ENCODE measurements around the gene ASH1L. TPM values are rescaled to one million over a fixed set of nuclear protein-coding genes. Genes with fewer than 3 reads are reported as not detected.

Gene ASH1L
- total RNA-seq, 1 experiment from 2014 or later: 71.8 TPM

- CTCF ChIA-PET: interaction anchor here (0.6 to 3.4 kb wide), 19 partner anchors 15 to 680 kb away, joined by 3 to 44 read pairs (median 6); partner anchors contain the start of genes CLK2, FDPS, HCN3 and KRTCAP2
- peak; percentile 97 for DNase-seq
- Mint-ChIP-seq H3K4me3 (ENCODE audit: low read depth, unreplicated experiment) (peak overlapping the region; percentile 90), H3K27ac (ENCODE audit: unreplicated experiment) (peak overlapping the region; percentile 60), H3K27me3 (ENCODE audit: unreplicated experiment) (no peaks in the 10 kb centered on the region), H3K9me3 (ENCODE audit: low read depth, unreplicated experiment) (no peaks in the 10 kb centered on the region), H3K4me1 (ENCODE audit: low read depth, unreplicated experiment) (peaks cover 46% of the 10 kb centered on the region), H3K36me3 (ENCODE audit: insufficient read depth, unreplicated experiment) (peaks cover 93% of the 10 kb centered on the region)
- intact Hi-C loops (cut with micrococcal nuclease; ENCODE audit: unreplicated experiment): loop anchor here (1.0 to 2.0 kb wide), 2 partner anchors 15 to 44 kb away; partner anchors contain the start of gene FDPS
- peak; percentile 98 for TF ChIP-seq CTCF (IDR thresholded peaks at IDR 0.05; ENCODE audit: unreplicated experiment)
- BruUV-seq (replicated peaks): no TSS peak
Measured at GRCh38 chr1:155322953-155323728, 239.5 kb downstream of the ASH1L start.

GRCh38 chr1:155322571-155322952 is 240.0 kb downstream of the ASH1L start:
- CTCF ChIA-PET: interaction anchor here (0.7 to 3.4 kb wide), 8 partner anchors 9 to 116 kb away, joined by 3 to 44 read pairs (median 8); partner anchors contain the start of genes FDPS and HCN3
- H3K4me3 Mint-ChIP-seq (ENCODE audit: low read depth, unreplicated experiment): peak overlapping the region; percentile 90
- TF ChIP-seq CTCF (IDR thresholded peaks at IDR 0.05; ENCODE audit: unreplicated experiment): no peak
- intact Hi-C loops (cut with micrococcal nuclease; ENCODE audit: unreplicated experiment): loop anchor here (2.0 kb wide), 1 partner anchor 44 kb away; no protein-coding TSS in a partner anchor
- H3K27me3 Mint-ChIP-seq (ENCODE audit: unreplicated experiment): no peaks in the 10 kb centered on the region
- H3K36me3 Mint-ChIP-seq (ENCODE audit: insufficient read depth, unreplicated experiment): peaks cover 96% of the 10 kb centered on the region
- BruUV-seq (replicated peaks): TSS peak; percentile 7
- no peaks in the 10 kb centered on the region for H3K9me3 Mint-ChIP-seq (ENCODE audit: low read depth, unreplicated experiment)
- H3K4me1 Mint-ChIP-seq (ENCODE audit: low read depth, unreplicated experiment): peaks cover 46% of the 10 kb centered on the region
- no peak for DNase-seq
- peak overlapping the region; percentile 61 for H3K27ac Mint-ChIP-seq (ENCODE audit: unreplicated experiment)

DNA sequence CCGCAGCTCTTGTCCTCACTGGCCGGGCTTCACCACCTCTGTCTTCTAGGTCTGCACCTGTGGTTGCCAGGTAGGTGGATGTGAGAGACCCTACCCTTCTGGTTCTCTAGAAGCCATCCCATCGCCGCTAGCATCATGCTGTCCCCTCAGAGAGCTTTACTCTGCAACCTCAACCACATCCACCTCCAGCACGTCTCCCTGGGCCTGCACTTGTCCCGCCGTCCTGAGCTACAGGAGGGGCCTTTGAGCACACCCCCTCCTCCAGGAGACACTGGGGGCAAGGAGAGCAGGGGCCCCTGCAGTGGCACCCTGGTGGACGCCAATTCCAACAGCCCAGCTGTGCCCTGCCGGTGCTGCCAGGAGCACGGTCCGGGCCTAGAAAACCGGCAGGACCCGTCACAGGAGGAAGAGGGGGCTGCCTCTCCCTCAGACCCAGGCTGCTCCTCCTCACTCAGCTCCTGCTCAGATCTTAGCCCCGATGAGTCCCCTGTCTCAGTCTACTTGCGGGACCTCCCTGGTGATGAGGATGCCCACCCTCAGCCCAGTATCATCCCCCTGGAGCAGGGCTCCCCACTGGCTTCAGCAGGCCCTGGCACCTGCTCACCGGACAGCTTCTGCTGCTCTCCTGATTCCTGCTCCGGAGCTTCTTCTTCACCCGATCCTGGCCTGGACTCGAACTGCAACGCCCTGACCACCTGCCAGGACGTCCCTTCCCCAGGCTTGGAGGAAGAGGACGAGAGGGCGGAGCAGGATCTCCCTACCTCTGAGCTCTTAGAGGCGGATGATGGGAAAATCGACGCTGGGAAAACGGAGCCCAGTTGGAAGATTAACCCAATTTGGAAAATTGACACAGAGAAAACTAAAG is 240.7 kb downstream of the ASH1L start:
- peaks cover 96% of the 10 kb centered on the region for H3K36me3 Mint-ChIP-seq (ENCODE audit: insufficient read depth, unreplicated experiment)
- no peak for DNase-seq
- no peaks in the 10 kb centered on the region for H3K9me3 Mint-ChIP-seq (ENCODE audit: low read depth, unreplicated experiment)
- no TSS peak for BruUV-seq (replicated peaks)
- intact Hi-C loops (cut with micrococcal nuclease; ENCODE audit: unreplicated experiment): loop anchor here (2.0 kb wide), 1 partner anchor 43 kb away; no protein-coding TSS in a partner anchor
- no peak for TF ChIP-seq CTCF (IDR thresholded peaks at IDR 0.05; ENCODE audit: unreplicated experiment)
- CTCF ChIA-PET: interaction anchor here (0.7 to 3.4 kb wide), 5 partner anchors 10 to 71 kb away, joined by 3 to 44 read pairs (median 9); partner anchors contain the start of genes FDPS and HCN3
- H3K27ac Mint-ChIP-seq (ENCODE audit: unreplicated experiment): peak overlapping the region; percentile 61
- peaks cover 46% of the 10 kb centered on the region for H3K4me1 Mint-ChIP-seq (ENCODE audit: low read depth, unreplicated experiment)
- peak overlapping the region; percentile 90 for H3K4me3 Mint-ChIP-seq (ENCODE audit: low read depth, unreplicated experiment)
- no peaks in the 10 kb centered on the region for H3K27me3 Mint-ChIP-seq (ENCODE audit: unreplicated experiment)
